GM21447 (cell line): ENCODE results near the gene HSDL2.
A peak's percentile ranks its signal among the peaks of the same experiment; 100 is the strongest.

Experiments used
- ATAC-seq: cut with Tn5 transposase; IDR thresholded peaks from one replicate; pipeline ENCODE4 v1.9.1; 2021; ENCODE audit not compliant: unreplicated experiment

The HSDL2 gene

DNA sequence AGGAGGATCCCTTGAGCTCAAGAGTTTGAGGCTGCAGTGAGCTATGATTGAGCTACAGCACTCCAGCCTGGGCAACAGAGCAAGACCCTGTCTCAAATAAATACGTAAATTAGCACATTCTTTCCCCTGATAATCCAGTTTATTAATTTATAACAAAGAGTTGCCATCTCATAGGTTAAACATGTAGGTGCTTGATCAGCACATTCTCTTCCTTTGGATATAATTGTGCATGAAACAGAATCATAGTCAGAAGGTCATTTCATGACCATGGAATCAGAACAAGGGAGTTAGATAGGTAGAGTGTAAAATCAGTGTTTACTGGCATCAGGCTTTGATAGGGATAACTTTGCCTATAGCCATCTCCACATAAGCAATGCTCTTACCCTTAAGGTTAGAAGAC lies 63.7 kb downstream of the HSDL2 start:
- ATAC-seq, result no peak

DNA sequence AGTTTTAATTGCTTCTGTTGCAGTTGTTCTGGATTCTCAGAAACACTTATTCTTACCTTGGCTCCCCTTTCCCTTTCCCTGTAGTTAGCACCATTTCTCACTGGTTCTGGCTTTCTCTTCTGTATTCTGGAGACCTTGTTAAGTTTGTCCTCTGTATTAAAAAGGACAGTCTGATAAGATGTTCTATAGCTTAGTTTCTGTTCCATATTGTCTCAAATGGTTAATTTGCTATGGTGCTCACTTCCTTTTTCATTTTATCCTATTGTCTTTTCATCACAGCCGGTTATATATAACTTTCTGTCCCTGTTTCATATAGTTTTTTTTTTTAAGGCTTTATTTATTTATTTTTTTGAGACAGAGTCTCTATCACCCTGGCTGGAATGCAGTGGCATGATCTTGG lies 65.3 kb downstream of the HSDL2 start:
- no peak for ATAC-seq

DNA sequence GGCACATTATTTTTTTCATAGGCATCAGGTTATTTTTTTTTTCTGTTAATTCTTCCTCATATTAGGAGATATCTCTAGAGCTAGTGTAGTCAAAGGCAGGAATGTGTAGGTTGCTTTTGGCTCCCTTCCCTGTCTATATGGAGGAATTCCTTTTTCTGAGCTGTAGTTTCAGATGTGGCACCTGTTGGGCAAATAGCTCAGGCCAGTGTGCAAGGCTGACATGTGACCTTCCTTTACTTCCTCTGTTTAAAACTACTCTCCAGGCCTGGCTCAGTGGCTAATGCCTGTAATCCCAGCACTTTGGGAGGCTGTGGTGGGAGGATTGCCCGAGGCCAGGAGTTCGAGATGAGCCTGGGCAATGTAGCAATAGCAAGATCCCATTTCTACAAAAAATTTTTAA lies 66.2 kb downstream of the HSDL2 start:
- ATAC-seq, result no peak

DNA sequence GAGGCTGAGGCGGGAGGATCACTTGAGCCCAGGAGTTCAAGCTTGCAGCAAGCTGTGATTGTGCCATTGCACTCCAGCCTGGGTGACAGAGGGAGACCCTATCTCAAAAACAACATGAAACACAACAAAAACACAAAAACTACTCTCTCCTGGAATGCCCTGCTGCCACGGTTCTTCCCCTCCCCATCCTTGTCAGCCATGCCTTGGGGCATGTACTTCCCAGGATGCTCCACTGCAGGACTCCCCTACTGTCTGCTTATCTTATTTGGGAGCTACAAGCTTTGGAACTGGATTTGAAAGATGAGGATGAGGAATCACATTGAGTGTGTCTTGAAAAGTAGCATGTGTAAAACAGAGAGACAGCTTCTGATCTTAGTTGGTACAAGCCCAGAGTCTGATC lies 66.6 kb downstream of the HSDL2 start:
- ATAC-seq, result no peak

DNA sequence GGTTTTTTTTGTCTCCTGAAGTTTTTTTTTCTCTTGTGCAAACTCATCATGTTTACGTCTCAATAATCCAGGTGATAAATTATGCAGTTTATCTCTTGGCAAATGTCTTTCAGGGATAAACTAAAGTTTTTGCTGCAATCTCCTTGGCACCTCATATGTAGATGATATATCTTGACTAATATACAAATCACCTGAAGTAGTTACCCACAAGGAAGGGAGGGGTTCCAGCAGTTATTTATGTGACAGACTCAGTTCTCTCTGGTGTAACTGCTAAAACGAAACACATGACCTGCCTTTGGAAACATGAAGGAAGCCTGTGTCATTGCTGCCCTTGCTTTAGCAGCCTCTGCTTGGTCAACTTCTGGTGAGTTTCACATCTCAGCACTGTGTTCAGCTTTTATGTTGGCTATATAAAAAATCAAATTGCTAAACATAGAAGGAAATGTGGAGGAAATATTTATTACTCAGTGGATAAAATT lies 67.4 kb downstream of the HSDL2 start:
- no peak for ATAC-seq

DNA sequence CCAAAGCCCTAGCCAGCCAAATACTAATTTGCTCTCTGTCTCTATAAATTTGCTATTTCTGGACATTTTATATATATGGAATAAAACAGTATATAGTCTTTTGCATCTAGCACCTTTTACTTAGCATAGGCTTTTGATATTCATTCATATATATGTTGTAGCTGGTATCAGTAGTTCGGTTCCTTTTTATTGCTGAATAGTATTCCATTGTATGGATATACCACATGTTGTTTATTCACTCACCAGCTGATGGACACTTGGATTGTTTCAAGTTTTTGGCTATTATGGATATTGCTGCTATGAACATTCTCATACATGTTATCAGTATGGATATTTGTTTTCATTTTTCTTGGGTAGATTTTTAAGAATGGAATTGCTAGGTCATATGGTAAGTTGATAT lies 82.9 kb downstream of the HSDL2 start:
- ATAC-seq, result no peak

DNA sequence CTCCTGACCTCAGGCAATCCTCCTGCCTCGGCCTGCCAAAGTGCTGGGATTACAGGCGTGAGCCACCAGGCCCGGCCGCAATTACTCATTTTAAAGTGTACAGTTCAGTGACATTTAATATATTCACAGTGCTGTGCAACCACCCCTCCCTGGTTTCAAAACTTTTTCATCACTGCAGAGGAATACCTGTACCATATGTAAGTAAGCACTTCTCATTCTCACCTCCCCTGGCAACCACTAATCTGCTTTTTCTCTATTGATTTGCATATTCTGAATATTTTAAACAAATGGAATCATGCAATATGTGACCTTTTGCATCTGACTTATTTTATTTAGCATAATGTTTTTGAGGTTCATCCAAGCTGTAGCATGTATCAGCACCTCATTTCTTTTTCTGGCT lies 85.4 kb downstream of the HSDL2 start:
- ATAC-seq, result no peak

DNA sequence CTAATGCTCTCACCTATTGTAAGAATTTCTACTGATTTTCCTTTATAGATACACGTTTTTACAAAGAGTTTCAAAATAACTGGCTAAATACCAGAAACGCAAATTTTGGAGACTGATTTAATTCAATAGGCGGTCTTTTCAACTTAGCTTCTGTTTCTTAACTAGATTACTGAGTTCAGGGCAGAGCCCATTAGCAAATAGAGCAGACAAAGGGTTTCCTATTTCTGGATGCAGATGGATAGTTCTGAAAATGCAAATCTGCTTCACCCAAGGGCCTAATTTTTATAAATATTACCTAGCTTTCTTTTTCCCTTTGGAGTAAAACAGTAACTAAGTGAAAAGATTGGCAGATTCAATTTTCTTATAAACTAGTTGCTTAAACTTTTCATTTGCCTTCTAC lies 93.1 kb downstream of the HSDL2 start:
- no peak for ATAC-seq

DNA sequence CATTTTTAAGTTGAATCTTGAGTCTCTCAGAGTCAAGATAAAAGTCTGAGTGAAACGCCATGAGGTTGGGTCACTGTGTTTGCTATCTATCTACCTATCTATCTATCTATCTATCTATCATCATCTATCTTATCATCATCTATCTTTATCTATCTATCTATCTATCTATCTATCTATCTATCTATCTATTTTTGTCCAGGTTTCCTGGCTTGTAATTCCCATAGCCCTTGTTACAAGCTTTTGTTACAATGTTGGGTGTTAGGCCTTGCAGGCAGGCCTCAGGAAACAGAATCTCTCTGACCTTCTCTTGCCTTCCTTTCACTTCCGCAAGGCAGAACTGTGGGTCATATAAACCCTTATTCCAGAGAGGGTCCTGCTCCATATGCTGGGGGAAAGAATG lies 94.1 kb downstream of the HSDL2 start:
- no peak for ATAC-seq

DNA sequence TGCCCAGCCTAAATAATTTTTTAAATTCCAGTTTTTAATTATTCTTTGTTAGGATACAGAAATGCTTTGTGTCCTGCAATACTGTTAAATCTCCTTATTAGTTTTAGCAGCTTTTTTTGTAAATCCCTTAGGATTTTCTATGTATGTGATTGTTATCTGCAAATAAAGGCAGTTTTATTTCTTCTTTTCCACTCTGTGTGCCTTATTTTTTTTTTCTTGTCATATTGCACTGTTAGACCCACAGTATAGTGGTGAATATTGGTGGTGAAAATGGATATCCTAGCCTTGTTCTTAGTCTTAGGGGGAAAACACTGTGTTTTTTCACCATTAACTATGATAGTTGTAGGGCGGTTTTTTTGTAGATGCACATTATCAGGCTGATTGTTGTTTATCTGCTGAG lies 95.4 kb downstream of the HSDL2 start:
- no peak for ATAC-seq

DNA sequence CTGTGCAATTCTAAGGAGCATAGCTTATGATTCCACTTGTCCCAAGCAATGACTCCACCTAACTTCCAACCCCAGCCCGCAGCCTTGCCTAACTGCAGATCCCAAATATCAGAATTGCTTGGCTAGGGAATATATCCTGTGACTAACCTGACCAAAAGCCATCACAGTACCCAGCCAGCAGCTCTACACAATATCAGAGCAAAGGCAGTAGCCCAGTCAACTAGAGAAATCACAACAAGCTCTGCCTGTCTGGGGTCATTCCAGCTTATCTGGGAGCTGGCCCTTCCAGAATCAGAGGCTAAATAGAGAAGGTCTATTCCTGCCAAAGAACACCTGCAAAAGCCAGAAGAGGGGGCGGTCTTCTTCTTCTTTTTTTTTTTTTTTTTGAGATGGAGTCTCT lies 97.4 kb downstream of the HSDL2 start:
- ATAC-seq, result no peak

DNA sequence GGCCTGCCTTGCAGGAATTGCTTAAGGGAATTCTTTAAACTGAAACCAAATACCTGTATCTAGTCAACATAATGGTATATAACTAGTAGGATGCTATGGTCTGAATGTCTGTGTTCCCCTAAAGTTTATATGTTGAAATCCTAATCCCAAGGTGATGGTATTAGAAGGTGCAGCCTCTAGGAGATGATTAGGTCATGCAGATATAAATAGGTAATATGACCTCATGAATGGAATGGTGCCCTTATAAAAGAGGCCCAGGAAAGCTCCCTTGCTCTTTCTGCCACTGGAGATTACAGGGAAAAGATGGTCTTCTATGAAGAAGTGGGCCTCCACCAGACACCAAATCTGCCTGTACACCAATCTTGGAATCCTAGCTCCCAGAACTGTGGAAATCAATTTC lies 99.3 kb downstream of the HSDL2 start:
- ATAC-seq, result no peak

DNA sequence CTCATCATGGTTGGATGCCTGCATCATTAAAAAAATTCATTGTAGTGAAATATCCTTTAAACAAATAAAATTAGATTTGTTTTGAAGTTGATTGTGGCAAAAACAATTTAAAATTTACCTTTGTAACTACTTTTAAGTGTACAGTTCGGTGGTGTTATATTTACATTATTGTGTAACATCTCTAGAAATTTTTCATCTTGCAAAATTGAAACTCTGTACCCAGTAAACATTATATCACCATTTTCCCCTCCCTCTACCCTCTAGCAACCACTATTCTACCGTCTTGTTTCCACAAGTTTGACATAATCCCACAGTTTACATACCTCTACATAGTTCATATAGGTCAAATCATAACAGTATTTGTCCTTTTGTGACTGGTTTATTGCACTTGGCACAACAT lies 104.7 kb downstream of the HSDL2 start:
- ATAC-seq, result no peak

DNA sequence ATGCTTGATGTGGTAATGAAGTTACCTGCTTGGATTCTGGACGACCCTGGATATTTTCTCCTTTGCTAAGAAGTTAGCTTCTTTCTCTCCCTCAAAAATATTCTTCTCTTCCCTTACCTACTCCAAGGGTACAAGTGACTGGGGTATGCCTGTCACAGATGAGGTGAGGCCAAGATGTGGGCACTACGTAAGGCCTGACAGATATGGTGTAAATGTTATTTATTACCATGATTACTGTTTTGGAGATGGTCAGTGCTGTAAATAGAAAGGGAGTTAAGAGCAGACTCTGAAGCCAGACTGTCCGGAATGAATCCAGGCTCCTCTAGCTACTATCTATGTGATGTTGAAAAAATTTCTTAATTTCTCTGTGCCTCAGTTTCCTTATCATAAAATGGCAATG lies 105.7 kb downstream of the HSDL2 start:
- no peak for ATAC-seq

DNA sequence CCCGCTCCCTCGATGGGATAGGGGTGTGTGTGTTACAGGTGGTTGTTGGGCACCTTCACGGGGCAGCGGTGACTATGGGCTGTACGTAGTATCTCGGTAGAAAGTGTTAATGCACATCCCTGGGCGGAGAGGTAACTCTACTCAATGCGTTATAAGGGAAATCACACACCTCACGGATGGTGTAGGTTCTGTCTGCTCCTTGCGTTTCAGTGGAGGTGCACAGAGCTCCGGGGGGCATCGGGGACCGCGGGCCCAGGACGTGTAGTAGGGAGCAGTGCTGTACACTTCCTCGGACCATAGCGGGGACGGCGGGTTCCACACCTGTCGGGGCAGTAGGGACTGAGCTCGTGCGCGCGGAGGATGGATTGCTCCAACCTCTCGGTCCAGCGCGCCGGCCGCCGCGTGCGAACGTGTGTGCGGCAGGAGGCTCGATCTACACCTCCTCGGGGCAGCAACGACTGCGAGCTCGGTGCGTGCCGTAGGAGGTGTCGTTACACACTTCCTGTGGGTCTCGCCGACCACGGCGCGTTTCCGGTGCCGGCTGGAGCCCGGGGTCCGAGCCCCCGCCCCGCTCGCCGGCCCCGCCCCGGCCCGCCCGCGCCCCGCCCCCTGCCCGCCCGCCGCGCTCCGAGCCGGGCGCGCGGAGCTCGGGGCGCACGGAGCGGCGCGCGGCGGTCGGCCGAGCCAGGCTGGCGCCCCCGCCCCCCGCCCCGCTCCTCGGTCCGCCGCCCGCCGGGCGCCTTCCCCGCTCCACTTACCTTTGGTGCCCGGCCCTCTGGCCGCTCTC lies 106.5 kb downstream of the HSDL2 start, which contains the start of gene KIAA1958:
Gene KIAA1958, plus strand, starts transcription at position 607 of the 787 bp plus-strand sequence. CDS start 87,254 bp downstream, outside the sequence.
- ATAC-seq, result peak; percentile 82

DNA sequence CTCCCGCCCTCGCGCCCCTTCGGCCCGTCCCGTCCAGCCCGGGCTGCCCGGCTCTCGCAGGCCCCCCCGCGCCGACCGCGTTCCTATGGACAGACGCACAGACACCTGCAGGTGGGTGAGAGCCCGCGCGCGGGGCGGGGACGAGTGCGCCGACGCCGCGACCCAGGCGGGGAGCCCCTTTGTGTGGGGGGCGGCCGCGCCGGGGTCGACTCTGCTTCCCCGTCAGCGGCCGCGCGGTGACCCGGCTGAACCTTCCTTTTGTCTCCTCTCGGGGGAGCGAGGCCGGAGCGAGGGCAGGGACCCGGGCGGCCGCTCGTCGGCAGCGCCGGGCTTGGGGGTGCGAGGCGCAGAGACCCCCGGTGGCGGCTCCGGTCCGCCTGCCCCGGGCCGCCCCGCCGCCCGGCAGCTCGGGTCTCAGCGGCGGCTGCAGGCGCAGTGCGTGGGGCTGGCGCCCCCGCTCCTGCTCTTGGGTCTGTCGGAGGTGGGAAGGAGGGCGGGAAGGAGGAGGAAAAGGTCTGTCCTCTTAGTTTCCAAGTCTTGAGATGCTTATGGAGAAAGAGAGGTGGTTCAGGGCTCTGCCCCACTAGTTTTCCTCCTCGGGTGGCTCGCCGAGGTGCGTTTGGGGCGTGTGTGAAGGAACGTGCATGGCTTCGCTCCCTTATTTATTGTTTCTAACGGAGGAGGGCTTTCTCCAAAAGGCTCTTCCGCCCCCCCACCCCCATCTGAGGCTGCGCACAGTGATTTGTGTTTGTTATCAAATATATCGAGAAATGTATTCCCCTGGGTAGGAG lies 107.3 kb downstream of the HSDL2 start:
- ATAC-seq, result peak; percentile 35

DNA sequence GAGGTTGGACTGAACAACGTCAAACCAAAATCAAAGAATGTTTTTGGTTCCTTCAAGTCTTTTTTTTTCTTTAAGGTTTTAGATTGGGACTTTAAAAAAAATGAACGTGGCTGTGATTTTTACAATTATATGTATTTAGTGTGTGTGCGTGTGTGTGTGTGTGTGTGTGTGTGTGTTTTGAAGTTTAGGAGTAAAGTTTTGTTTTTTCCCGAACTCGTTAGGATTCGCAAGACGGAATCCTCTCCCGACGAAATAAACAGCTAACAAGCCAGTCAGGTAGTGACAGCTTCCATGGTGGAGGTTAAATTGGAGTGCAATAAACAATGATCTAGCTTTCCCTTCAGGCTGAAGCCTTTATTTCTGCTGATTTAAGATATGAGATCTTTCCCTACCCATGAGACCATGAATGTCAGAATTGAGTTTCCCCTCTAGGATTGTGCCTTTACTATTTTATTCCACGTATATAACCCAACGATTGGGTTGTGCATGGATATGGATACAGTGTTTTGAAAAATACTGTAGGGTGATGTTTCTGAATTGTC lies 108.0 kb downstream of the HSDL2 start:
- no peak for ATAC-seq

DNA sequence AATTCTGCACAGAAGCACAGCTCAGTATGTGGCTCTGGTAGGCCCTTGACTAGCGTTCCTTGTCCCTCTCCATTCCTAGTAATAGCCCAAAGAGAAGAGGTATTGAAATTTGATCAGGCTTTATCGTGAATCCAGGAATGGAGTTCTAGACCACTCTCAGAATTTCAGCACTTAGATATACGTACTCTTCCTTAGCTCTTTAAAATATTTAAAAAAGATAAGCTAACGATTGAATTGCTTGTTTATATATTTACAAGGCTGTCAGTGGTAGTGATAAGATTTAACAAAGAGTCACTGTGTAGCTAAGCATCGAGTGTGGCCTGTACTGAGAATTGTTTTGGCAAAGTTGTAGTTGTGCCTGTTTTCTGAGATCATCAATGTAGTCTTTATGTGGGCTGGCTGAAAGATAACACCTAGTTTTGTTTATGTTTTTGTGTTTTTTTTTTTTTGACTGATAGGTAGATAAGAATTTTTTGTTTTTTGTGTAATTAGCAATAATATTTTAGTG lies 109.2 kb downstream of the HSDL2 start:
- no peak for ATAC-seq

DNA sequence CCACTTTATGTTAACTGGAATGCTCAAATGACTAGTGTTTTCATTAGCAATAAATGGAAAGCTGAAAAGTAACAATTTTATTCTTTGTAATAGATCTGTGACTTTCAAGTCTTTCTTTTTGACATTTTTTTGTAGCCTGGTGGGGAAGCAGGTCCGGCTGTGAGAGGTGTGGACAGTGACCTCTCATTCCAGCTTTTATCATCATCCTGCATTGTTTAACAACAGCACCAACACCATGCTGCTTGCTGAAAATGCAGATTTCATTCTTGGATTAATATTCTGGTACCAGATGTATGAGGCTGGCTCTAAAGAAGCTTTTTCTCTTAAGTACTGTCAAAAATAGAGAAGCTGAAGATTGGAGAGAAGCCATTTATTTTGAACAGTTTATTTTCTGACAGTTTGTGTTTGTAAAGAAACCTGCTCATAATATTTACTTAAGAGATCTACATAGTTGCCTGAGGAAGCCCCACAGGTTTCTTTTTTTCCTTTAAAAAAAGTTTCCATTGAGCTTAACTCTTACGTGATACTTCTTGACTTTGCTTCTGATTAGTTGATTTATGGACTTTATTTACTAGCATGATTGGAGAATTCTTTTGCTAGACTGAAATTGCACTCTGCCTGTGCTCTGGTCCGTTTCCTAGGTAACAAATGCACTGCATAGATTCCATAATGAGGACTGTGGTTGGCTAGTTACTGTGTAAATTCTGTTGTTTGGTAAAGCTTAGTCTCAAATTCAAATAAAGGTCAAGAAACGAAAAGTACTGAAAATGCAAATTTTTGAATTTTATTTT lies 110.2 kb downstream of the HSDL2 start:
- ATAC-seq, result no peak

DNA sequence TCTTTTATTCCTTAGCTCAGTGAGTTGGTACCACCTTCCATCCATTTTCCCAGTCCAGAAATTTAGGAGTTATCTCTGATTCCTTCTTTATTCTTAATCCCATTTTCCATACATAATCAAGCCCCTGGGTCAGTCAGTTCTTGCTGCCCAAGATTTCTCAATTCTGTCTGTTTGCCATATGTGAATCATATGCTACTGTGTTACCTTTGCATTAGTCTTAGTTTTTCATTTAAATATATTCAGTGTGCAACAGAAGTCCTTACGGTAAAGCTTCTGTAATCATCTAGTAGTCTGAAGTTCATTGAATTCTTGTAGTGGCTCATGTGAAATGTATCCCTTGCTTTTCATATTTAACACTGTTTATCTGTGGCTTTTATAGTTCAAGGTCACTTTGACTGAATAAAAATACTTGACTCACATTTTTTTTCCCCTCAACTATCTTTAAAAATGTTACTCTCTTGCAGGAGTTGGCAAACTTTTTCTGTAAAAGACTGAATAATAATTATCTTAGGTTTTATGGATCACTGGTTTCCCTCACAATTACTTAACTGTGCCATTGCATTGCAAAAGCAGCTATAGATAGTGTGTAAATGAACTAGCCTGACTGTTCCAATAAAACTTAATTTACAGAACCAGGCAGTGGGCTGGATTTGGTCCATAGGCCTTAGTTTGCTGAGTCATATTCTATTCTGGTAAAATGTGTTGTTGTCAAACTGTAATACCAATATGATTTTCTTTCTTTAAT lies 113.7 kb downstream of the HSDL2 start:
- ATAC-seq, result no peak
